Activated CD4-positive, alpha-beta memory T cell treated with anti-CD3 and anti-CD28 coated beads, Interleukin-2, amount 10 ng/mL, durations not matched to agents 7 days and 5 days (primary cell): ENCODE measurements around the gene DYSF. TPM values are rescaled to one million over a fixed set of nuclear protein-coding genes. Genes with fewer than 3 reads are reported as not detected.

Experiments
- CTCF ChIA-PET: fragments of 350-600 bp; sonication (Branson Sonifier 250); formaldehyde crosslinking; loops from one replicate; lab custom pipeline; 2021; ENCODE audit warnings: antibody characterized with exemption, inconsistent platforms; lab: Charles Lee
- POLR2A ChIA-PET: fragments of 350-600 bp; sonication (Branson Sonifier 250); formaldehyde crosslinking; loops from one replicate; lab custom pipeline; 2021; ENCODE audit warnings: antibody characterized with exemption; lab: Charles Lee
- DNase-seq: peaks from one replicate; pipeline ENCODE4 v3.0.0-alpha.2; 2020
- H3K27ac Mint-ChIP-seq: one replicate; pipeline ENCODE4 v1.8.0; 2021; ENCODE audit warnings: mild to moderate bottlenecking, mixed read lengths
- H3K27me3 Mint-ChIP-seq: one replicate; pipeline ENCODE4 v1.8.0; 2021; ENCODE audit warnings: mixed read lengths
- H3K36me3 Mint-ChIP-seq: one replicate; pipeline ENCODE4 v1.8.0; 2021; ENCODE audit warnings: low read depth, mixed read lengths
- H3K4me1 Mint-ChIP-seq: one replicate; pipeline ENCODE4 v1.8.0; 2021; ENCODE audit warnings: mixed read lengths
- H3K4me3 Mint-ChIP-seq: one replicate; pipeline ENCODE4 v1.8.0; 2021; ENCODE audit warnings: mild to moderate bottlenecking, mixed read lengths
- H3K9me3 Mint-ChIP-seq: one replicate; pipeline ENCODE4 v1.8.0; 2021; ENCODE audit warnings: mixed read lengths
- total RNA-seq, 2 experiments: library from RNA; stranded (reverse); gene quantifications; one replicate each; pipeline ENCODE4 v1.2.3, GENCODE V29; 2021

Gene DYSF
- total RNA-seq, 2 experiments from 2014 or later, result not detected

- ChIA-PET CTCF (no interaction called here), POLR2A (no interaction called here)
- no peaks in the 10 kb centered on the region for H3K27me3 Mint-ChIP-seq
- H3K4me1 Mint-ChIP-seq, result no peaks in the 10 kb centered on the region
- no peaks in the 10 kb centered on the region for H3K9me3 Mint-ChIP-seq
- no peaks in the 10 kb centered on the region for H3K36me3 Mint-ChIP-seq
- no peak overlapping the region for H3K4me3 Mint-ChIP-seq
- DNase-seq, result no peak
- H3K27ac Mint-ChIP-seq, result no peak overlapping the region
These were observed 217.1 kb downstream of the DYSF start for GRCh38 chr2:71670430-71670795.

- ChIA-PET CTCF (no interaction called here), POLR2A (no interaction called here)
- H3K27ac Mint-ChIP-seq, result no peak overlapping the region
- H3K4me1 Mint-ChIP-seq, result no peaks in the 10 kb centered on the region
- H3K9me3 Mint-ChIP-seq, result no peaks in the 10 kb centered on the region
- no peak for DNase-seq
- H3K36me3 Mint-ChIP-seq, result no peaks in the 10 kb centered on the region
- no peak overlapping the region for H3K4me3 Mint-ChIP-seq
- no peaks in the 10 kb centered on the region for H3K27me3 Mint-ChIP-seq
These were observed 218.0 kb downstream of the DYSF start for GRCh38 chr2:71671203-71671854.

DNA sequence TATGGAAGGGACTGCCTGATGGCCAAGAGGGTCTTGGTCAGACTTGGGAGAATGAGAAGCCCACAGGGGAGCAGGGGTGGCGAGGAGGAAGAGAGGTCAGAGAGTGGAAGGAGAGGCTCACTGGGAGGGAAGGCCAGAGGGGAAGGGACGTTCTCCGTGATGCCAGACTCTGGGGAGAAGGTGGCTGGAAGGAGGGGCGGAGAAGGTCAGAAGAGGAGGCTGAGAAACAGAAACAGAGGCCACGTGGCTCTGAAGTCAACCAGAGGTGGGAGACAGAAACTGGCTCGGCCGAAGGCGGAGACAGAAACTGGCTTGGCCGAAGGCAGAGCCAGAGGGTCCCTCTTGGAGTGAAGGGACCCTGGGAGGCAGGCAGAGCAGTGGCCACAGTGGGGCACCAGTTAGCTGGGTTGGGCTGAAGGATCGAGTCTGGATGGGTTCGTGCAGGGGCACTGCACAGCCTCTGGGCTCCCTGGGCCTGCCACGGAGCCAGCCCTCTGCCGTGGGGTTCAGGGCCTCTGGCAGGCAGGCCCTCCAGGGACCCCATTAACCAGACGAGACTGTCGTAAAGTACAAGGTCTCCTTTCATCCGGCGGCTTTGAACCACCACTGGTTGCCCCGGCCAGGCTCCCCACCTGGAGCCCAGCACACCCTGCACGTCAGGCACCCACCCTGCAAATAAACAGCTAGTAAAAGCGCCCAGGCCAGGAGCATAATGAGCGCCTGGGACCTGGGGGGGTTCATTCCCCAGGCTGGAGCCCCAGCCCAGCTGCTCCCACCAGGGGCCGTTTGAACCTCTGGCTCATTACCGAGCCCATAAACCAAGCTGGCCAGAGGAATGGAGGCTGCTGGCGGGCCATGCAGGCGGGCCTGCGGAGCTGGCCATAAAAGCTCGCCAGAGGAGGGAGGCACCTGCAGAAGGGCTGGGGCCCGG lies 218.8 kb downstream of the DYSF start:
- Mint-ChIP-seq H3K4me3 (no peak overlapping the region), H3K9me3 (no peaks in the 10 kb centered on the region), H3K27me3 (no peaks in the 10 kb centered on the region), H3K4me1 (no peaks in the 10 kb centered on the region), H3K36me3 (no peaks in the 10 kb centered on the region), H3K27ac (no peak overlapping the region)
- ChIA-PET CTCF (no interaction called here), POLR2A (no interaction called here)
- no peak for DNase-seq

DNA sequence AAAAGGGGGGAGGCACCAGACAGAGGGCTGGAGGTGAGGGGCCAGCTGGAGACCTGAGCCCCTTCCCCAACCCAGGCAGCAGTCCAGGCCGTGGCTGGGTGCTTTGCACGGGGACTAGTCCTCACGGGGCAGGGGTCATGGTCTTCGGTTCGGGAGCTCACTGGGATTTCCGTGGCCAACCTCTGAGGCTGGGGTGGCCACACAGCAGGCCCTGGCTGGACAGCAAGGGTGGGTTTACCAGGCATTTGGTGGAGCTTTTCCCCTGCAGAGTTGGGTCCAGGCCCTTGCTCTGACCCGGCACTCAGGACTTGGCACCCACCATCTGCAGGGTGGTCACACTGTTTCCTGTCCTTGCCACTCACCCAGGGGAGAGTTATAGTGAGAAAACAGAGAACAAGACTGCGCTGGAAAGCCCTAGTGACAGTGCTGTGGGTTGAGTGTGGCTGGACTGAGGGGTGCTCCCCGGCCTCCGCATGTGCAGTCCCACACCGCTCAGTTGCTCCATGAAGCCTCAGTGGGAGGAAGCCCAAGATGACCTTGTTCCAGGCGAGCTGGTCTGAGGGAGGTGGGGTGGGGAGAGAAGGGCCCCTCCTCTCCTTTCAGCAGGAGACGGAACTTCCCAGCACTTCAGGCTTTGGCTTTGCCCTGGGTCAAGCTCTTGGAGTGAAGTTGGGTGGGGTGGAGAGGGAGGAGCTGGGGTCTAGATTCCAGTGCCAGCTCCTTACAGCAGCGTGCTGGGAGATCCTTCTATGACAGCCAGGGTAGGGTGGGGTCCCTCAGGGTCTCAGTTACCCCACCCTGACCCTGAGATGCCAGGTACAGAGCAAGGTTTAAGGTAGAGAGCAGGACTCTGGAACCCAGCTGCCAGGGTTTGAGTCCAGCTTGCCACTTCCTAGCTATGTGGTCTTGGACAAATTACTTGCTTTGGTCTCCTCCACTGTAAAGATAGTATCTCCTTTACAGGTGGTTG lies 219.8 kb downstream of the DYSF start:
- no peaks in the 10 kb centered on the region for H3K4me1 Mint-ChIP-seq
- H3K36me3 Mint-ChIP-seq, result no peaks in the 10 kb centered on the region
- H3K27me3 Mint-ChIP-seq, result no peaks in the 10 kb centered on the region
- H3K4me3 Mint-ChIP-seq, result no peak overlapping the region
- no peak overlapping the region for H3K27ac Mint-ChIP-seq
- CTCF ChIA-PET, result no interaction called here
- POLR2A ChIA-PET, result no interaction called here
- H3K9me3 Mint-ChIP-seq, result no peaks in the 10 kb centered on the region
- no peak for DNase-seq

DNA sequence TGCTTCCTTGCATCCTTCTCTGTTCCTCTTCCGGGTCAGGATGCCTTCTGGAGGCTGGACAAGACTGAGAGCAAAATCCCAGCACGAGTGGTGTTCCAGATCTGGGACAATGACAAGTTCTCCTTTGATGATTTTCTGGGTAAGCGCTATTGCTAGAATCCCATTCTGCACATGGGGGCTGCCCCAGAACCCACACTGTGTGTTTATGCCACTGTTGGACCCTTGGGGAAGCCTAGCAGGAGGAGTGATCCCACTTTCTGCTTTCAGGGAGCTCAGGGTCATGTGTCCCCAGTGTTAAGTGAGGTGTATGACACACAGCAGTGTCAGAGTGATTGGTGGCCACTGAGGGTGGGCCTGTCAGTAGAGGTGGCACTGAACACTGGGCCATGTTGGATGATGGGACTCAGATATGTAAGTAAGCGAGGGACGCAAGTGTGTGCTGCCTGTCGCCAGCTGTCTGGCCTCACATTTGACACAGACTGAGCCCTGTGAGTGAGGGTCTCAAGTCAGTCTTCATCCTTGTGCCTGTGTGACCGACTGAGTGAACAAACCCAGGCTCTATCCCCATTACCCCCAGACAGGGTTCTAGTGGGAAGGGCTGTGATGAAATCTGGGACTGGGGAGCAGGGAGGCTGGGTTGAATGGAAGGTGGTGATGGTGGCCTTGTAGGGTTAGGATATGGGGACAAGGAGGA lies 220.9 kb downstream of the DYSF start:
- Mint-ChIP-seq H3K4me3 (no peak overlapping the region), H3K27me3 (peaks cover 2% of the 10 kb centered on the region), H3K9me3 (no peaks in the 10 kb centered on the region), H3K4me1 (no peaks in the 10 kb centered on the region), H3K27ac (no peak overlapping the region), H3K36me3 (no peaks in the 10 kb centered on the region)
- no peak for DNase-seq
- CTCF ChIA-PET, result no interaction called here
- POLR2A ChIA-PET, result no interaction called here

GRCh38 chr2:71675296-71675695 lies 221.9 kb downstream of the DYSF start:
- H3K4me1 Mint-ChIP-seq, result no peaks in the 10 kb centered on the region
- ChIA-PET CTCF (no interaction called here), POLR2A (no interaction called here)
- no peaks in the 10 kb centered on the region for H3K36me3 Mint-ChIP-seq
- H3K4me3 Mint-ChIP-seq, result no peak overlapping the region
- peaks cover 2% of the 10 kb centered on the region for H3K27me3 Mint-ChIP-seq
- H3K9me3 Mint-ChIP-seq, result no peaks in the 10 kb centered on the region
- no peak for DNase-seq
- no peak overlapping the region for H3K27ac Mint-ChIP-seq

- no peak for DNase-seq
- no peaks in the 10 kb centered on the region for H3K4me1 Mint-ChIP-seq
- H3K27me3 Mint-ChIP-seq, result peaks cover 2% of the 10 kb centered on the region
- ChIA-PET CTCF (no interaction called here), POLR2A (no interaction called here)
- H3K27ac Mint-ChIP-seq, result no peak overlapping the region
- no peaks in the 10 kb centered on the region for H3K36me3 Mint-ChIP-seq
- H3K4me3 Mint-ChIP-seq, result no peak overlapping the region
- H3K9me3 Mint-ChIP-seq, result no peaks in the 10 kb centered on the region
These were observed 225.5 kb downstream of the DYSF start for GRCh38 chr2:71678874-71679273.

- no peak for DNase-seq
- no peaks in the 10 kb centered on the region for H3K4me1 Mint-ChIP-seq
- CTCF ChIA-PET, result no interaction called here
- H3K27me3 Mint-ChIP-seq, result peaks cover 2% of the 10 kb centered on the region
- no peaks in the 10 kb centered on the region for H3K9me3 Mint-ChIP-seq
- no peak overlapping the region for H3K27ac Mint-ChIP-seq
- H3K36me3 Mint-ChIP-seq, result no peaks in the 10 kb centered on the region
- POLR2A ChIA-PET, result no interaction called here
- H3K4me3 Mint-ChIP-seq, result no peak overlapping the region
These were observed 226.1 kb downstream of the DYSF start for GRCh38 chr2:71679491-71679890.

- Mint-ChIP-seq H3K9me3 (no peaks in the 10 kb centered on the region), H3K4me1 (no peaks in the 10 kb centered on the region), H3K36me3 (no peaks in the 10 kb centered on the region), H3K27me3 (peaks cover 2% of the 10 kb centered on the region), H3K4me3 (no peak overlapping the region), H3K27ac (no peak overlapping the region)
- CTCF ChIA-PET, result no interaction called here
- POLR2A ChIA-PET, result no interaction called here
- DNase-seq, result no peak
These were observed 227.6 kb downstream of the DYSF start for GRCh38 chr2:71680925-71681324.

GRCh38 chr2:71681626-71682025 lies 228.3 kb downstream of the DYSF start:
- Mint-ChIP-seq H3K4me3 (no peak overlapping the region), H3K27me3 (peaks cover 2% of the 10 kb centered on the region), H3K4me1 (no peaks in the 10 kb centered on the region), H3K36me3 (no peaks in the 10 kb centered on the region), H3K27ac (no peak overlapping the region), H3K9me3 (no peaks in the 10 kb centered on the region)
- ChIA-PET POLR2A (no interaction called here), CTCF (no interaction called here)
- DNase-seq, result no peak

DNA sequence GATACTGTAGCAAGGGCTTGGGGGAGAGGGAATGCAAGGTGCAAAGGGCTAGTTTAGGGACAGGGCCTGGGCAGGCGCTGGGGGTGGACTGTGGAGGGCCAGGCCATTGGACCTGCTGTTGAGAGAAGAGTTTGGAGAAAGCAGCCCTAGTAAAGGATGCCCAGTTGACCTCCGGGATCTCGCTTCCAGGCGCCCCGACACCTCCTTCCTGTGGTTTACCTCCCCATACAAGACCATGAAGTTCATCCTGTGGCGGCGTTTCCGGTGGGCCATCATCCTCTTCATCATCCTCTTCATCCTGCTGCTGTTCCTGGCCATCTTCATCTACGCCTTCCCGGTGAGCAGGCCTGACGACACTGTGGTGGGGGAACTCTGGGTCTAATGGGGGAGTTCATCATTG lies 229.0 kb downstream of the DYSF start:
- Mint-ChIP-seq H3K9me3 (no peaks in the 10 kb centered on the region), H3K36me3 (no peaks in the 10 kb centered on the region), H3K4me3 (no peak overlapping the region), H3K4me1 (no peaks in the 10 kb centered on the region), H3K27me3 (peaks cover 2% of the 10 kb centered on the region), H3K27ac (no peak overlapping the region)
- ChIA-PET POLR2A (no interaction called here), CTCF (no interaction called here)
- DNase-seq, result no peak

DNA sequence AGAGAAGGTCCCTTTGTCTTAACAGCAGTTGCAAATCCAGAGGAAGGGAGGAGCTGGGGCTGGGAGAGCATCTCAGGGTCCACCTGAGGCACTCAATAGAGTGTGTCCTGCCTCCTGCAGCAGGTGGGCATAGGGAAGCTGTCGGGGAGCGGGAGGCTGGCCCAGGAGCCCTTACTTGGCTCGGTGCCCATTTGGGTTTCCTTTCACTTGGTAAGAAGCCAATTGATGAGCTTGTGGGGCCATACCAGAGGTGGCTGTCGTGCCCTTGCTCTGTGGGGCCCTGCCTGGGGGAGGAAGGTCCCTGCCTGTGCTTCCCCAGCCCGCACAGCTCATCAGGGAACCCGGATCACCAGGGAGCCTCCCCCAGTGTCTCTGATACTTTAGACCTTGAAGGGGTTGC lies 229.7 kb downstream of the DYSF start:
- CTCF ChIA-PET, result no interaction called here

More for the DNA sequence above, 229.7 kb downstream of the DYSF start:
- H3K4me1 Mint-ChIP-seq, result no peaks in the 10 kb centered on the region
- DNase-seq, result no peak
- POLR2A ChIA-PET, result no interaction called here
- H3K4me3 Mint-ChIP-seq, result no peak overlapping the region
- H3K27me3 Mint-ChIP-seq, result peaks cover 2% of the 10 kb centered on the region
- H3K27ac Mint-ChIP-seq, result no peak overlapping the region
- H3K36me3 Mint-ChIP-seq, result no peaks in the 10 kb centered on the region
- H3K9me3 Mint-ChIP-seq, result no peaks in the 10 kb centered on the region
